Stimulated activated CD4-positive, alpha-beta T cell treated with anti-CD3 and anti-CD28 coated beads, Interleukin-1b, Interleukin-23, amount 100 ng/mL, for 48 hours (primary cell): ENCODE results near the gene SNRPF.

Source experiments
- DNase-seq: peaks from one replicate; pipeline ENCODE4 v3.0.0-alpha.2; 2020

SNRPF gene

GRCh38 chr12:95859947-95860850 is 1.4 kb downstream of the SNRPF start:
- DNase-seq, result no peak

- DNase-seq, result no peak
Observed at GRCh38 chr12:95862038-95862437, 3.3 kb downstream of the SNRPF start.

GRCh38 chr12:95863337-95863736 is 4.6 kb downstream of the SNRPF start:
- DNase-seq, result no peak

GRCh38 chr12:95870897-95871296 is 12.1 kb downstream of the SNRPF start:
- no peak for DNase-seq

GRCh38 chr12:95874452-95874851 is 15.7 kb downstream of the SNRPF start:
- DNase-seq, result no peak

- DNase-seq, result no peak
Observed at GRCh38 chr12:95877622-95878021, 18.9 kb downstream of the SNRPF start.

GRCh38 chr12:95880895-95881294 is 22.1 kb downstream of the SNRPF start:
- no peak for DNase-seq

GRCh38 chr12:95881331-95881955 is 22.7 kb downstream of the SNRPF start:
- DNase-seq, result no peak

- no peak for DNase-seq
Observed at GRCh38 chr12:95882080-95882479, 23.3 kb downstream of the SNRPF start.

GRCh38 chr12:95882873-95883272 is 24.1 kb downstream of the SNRPF start:
- DNase-seq, result no peak

- no peak for DNase-seq
Observed at GRCh38 chr12:95884998-95885397, 26.2 kb downstream of the SNRPF start.

GRCh38 chr12:95887311-95887710 is 28.6 kb downstream of the SNRPF start:
- no peak for DNase-seq

GRCh38 chr12:95890958-95891357 is 32.2 kb downstream of the SNRPF start:
- no peak for DNase-seq

GRCh38 chr12:95896846-95897245 is 38.1 kb downstream of the SNRPF start:
- no peak for DNase-seq

GRCh38 chr12:95898081-95898480 is 39.3 kb downstream of the SNRPF start:
- no peak for DNase-seq

GRCh38 chr12:95908573-95908972 is 49.8 kb downstream of the SNRPF start:
- DNase-seq, result no peak

- DNase-seq, result no peak
Observed at GRCh38 chr12:95909871-95910270, 51.1 kb downstream of the SNRPF start.
